Suppressor macrophage treated with lipopolysaccharide for 4 hours (primary cell): ENCODE data around the gene KLHL22.
A peak's percentile ranks its signal among the peaks of the same experiment; 100 is the strongest.
"Not testable (repeated sequence)": the region's sequence is repeated elsewhere in the genome, so short reads cannot be mapped to it uniquely, and the experiment has no call there.

ENCODE experiments used
- DNase-seq: peaks from one replicate; pipeline ENCODE4 v3.0.0-alpha.2; 2020

Gene KLHL22

GRCh38 chr22:20523086-20523983, 27.7 kb upstream of the KLHL22 start:
- peak; percentile 76 for DNase-seq

DNA sequence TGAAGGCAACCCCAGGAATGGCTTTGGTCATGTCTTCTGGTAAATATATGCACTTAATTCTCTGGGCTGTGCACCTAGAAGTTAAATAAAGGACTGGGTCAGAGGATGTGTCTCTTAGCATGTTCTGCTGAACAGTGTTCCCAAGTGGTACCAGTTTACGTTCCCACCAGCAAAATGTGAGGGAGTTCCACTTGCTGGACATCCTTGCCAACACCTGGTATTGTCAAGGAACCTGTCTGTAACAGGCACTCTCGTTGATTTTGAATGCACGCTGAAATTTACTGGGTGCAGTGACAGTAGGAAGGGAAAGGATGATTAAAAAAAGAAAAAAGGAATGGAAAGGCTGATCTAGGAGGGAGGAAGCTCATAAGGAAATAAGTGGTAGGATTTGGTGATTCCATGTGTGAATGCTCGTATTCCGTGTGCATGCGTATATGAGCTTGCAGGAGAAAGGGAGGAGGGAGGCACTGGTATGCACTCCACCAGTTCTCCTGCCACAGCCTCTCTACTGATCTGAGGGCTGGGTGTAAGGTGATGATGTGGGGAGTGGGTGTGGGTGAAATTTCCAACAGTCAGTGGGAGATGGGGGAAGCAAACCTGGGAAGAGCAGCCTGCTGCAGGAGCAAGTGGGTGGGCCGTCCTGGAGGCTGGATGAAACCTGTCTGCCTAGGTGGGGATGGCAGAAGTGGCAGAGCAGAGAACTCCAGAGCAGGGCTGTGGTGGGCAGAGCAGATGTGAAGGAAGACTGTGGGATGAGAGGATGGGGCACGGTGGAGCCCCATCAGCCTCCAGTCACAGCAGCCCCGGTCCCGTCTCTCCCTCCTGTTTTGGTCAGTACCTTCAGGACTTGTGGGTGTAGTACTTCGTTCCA, 26.8 kb upstream of the KLHL22 start:
- DNase-seq, result no peak

DNA sequence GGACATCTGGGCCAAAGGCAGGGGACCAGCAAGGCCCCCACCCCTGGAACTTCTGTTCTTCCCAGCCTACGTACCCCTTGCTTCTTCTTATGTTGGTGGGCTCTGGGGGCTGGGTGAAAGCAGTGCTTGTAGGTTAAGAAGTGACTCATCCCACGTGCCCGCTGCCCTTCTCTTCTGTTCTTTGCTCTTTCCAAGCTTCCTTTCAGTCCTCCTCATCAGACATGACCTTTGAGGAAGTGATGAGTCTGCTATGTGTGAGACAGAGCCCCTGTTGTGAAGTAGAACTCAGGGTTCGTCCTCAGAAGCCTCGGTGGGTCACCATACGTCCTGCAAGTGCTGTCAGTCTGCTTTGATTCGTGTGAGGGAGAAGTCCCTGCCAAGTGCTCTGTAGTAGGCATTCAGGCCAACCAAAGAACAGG, 24.5 kb upstream of the KLHL22 start:
- DNase-seq, result peak; percentile 80

DNA sequence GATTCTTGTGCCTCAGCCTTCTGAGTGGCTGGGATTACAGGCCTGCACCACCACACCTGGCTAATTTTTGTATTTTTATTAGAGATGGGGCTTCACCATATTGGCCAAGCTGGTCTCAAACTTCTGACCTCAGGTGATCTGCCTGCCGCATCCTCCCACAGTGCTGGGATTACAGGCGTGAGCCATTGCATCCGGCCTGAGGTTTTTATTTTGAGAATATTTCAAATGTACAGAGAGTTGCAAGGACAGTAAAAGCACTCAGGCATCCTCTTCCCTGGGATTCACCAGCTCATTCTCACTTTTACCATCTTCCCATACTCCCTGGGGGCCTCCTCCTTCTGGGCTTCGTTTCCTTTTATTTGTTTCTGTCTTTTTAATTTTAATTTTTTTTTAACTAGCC, 24.0 kb upstream of the KLHL22 start:
- no peak for DNase-seq

- DNase-seq, result no peak
These were observed 22.4 kb upstream of the KLHL22 start for GRCh38 chr22:20517841-20518592.

DNA sequence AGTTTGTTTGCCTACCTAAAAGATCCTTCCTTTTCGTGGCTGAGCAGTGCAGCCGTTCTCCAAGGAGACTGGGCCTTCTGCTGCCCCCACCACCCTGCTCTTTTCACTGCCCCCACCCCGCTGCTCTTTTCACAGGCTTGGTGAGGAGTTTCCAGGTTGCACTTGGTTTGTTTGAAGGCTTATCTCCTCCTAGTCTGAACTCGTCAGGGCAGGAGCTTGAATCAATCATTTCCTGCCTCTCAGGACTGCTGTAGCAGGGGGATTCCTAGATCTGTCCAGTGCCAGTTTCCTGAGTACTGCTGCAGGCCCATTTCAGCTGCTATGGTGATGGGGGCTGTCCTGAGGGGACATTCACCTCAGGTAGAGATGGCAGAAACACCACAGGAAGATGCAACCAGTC, 21.8 kb upstream of the KLHL22 start:
- no peak for DNase-seq

- DNase-seq, result no peak
These were observed 20.8 kb upstream of the KLHL22 start for GRCh38 chr22:20516399-20516798.

- DNase-seq, result peak; percentile 91
These were observed 19.2 kb upstream of the KLHL22 start for GRCh38 chr22:20514658-20515406.

GRCh38 chr22:20511578-20512229, 16.1 kb upstream of the KLHL22 start:
- DNase-seq, result no peak

- DNase-seq, result no peak
These were observed 15.4 kb upstream of the KLHL22 start for GRCh38 chr22:20510811-20511577.

DNA sequence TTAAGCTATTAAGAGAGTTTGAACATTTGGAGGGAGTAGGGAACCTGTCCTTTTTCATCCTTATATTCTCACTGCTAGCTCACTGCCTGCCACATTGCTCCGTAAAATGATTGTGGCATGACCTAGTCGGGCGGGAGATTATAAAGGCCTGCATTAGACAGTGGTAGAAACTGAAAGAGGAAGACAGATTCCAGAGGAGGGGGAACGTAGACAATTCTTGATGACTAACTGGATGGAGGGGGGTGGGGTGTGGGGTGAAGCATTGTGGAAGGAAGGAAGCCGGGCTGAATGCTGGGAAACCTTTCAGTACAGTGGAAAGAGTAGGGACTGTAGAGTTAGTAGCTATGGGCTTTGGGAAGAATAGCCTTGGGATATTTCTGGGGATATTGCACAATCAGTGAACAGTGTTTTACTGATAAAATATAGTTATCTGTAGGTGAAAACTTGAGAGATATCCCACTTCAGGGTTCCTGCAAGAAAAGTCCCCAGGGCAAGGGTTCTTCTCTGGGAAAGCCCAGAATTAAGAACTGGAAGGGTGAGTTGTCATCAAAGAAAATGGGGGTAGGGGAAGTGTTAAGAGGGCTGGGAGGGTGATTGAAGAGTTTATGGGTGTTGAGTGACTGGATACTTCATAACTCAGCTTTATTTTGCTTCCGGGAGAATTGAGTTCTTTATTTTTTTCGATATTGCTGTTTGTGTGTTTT, 13.9 kb upstream of the KLHL22 start:
- peak; percentile 96 for DNase-seq

DNA sequence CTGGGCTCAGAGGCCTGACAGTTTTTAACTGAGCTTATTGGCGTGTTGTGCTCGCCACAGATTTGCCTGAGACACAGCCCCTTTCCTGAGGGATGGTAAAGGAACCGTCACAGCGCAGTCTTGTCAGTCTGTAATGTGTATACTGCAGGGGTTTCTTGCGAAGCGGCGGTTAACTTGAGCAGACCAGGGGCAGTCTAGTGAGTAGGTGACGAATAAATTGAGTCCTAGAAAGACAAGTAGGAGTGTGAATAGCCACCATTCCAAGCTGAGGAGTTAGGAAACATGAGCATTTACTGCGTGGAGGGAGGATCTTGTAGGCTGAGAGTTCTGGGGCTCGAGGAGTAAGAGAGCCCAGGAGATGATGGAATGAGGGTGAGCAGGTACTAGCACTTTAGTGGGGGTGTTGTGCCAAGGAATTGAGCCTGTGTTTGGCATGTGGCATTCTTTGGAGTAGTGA, 13.2 kb upstream of the KLHL22 start:
- DNase-seq, result no peak

DNA sequence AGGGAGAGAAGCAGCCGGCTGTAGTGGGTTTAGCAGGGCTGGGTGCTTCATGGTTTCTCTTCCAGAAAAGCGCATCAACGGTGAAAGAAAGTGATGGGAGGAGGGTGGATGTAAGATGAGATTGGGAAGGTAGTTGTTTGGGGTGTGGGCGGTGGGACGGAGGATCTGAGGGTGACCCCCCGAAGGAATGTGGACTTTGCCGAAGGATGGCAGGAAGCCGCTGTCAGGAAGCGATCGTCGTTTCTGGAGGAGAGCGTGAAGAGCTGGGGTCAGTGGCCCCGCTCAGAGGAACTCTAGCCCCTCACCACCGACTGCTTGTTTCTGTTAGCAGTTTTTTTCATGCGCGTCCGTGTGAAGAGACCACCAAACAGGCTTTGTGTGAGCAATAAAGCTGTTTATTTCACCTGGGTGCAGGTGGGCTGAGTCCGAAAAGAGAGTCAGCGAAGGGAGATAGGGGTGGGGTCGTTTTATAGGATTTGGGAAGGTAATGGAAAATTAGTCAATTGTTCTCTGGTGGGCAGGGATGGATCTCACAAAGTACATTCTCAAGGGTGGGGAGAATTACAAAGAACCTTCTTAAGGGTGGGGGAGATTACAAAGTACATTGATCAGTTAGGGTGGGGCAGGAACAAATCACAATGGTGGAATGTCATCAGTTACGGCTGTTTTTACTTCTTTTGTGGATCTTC, 12.6 kb upstream of the KLHL22 start:
- not testable (repeated sequence) for DNase-seq

GRCh38 chr22:20507253-20508066, 11.9 kb upstream of the KLHL22 start, which contains the start of gene MED15:
Gene MED15, plus strand, starts transcription at chr22:20507610. Its CDS starts 69 bp downstream, at chr22:20507679.
- peak; percentile 96 for DNase-seq

DNA sequence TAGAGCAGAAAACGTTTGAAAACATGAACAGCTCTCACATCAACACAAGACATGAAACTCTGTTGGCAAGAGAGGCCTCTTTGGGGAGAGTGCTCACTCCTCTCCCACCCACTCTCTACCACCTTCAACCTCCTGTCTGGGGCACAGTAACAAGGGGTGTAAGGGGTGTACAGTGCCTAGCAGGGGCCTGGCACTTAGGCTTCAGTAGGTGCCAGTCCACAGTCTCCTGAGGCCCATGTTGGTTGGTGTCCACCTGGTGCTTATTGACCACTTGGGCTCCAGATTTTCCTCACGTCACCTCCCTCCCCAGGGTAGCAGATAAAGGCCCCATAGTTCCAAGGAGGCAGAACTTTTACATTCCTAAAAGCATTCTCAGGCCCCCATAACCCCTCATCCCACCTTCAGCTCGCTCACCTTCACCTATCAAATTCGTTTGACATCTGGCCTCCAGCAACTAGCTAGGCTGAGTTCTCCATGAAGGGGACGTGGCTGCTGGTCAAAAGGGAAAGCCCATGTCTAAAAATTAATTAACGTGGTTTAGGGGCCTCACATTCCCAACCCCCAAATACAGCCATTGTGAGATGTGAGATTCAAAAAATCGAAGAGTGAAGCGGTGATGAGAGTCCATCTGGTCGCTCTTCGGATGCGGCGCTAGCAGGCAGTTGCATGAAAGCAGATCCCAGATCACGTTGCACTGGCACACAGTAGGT, 11.1 kb upstream of the KLHL22 start:
- no peak for DNase-seq

DNA sequence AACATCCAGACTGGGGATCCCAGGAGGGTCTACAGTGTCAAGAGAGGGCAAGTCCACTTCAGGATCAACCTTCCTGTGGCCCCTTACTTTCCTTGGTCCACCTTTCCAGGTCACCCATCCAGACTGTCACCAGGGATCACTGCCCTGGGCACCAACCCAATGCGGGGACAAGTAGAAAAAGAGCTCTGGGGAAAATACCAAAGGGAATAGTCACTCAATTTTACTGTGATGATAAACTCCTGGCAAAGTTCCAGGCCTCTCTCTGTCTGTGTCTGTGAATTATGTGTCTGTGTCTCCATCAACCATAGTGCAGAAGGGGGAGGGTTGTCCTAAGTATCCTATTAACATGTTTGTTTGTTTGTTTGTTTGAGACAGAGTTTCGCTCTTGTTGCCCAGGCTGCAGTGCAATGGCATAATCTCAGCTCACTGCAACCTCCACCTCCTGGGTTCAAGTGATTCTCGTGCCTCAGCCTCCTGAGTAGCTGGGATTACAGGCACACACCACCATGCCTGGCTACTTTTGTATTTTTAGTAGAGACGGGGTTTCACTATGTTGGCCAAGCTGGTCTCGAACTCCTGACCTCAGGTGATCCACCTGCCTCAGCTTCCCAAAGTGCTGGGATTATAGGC, 8.8 kb upstream of the KLHL22 start:
- DNase-seq, result not testable (repeated sequence)

- DNase-seq, result no peak
These were observed 8.2 kb upstream of the KLHL22 start for GRCh38 chr22:20503816-20504215.
